Measurements from ENCODE around the gene PTPRG.

PTPRG gene

GRCh38 chr3:61669668-61670299 lies 108.4 kb downstream of the PTPRG start:
- no peaks in the 10 kb centered on the region for H3K4me1 ChIP-seq (ENCODE audit: control insufficient read depth, low read length)
- H3K9me3 ChIP-seq (ENCODE audit: control insufficient read depth, insufficient read depth, low read length): no peaks in the 10 kb centered on the region
- no peak overlapping the region for H3K4me2 ChIP-seq (ENCODE audit: low read length)
- no peaks in the 10 kb centered on the region for H3K36me3 ChIP-seq (ENCODE audit: control insufficient read depth, low read length)
- no peaks in the 10 kb centered on the region for H3K79me2 ChIP-seq (ENCODE audit: control insufficient read depth, low read length)
- H3K9me2 ChIP-seq (replicated peaks; ENCODE audit: control insufficient read depth, low read length): no peaks in the 10 kb centered on the region
- H4K20me1 ChIP-seq (ENCODE audit: control insufficient read depth, insufficient read depth, low read depth, low read length): no peaks in the 10 kb centered on the region
- no peak overlapping the region for H3K4me3 ChIP-seq (ENCODE audit: low read length)
- no peaks in the 10 kb centered on the region for H3K27me3 ChIP-seq (ENCODE audit: control insufficient read depth, low read length)
- H3F3A ChIP-seq (ENCODE audit: control insufficient read depth, insufficient read depth): no peaks in the 10 kb centered on the region
- TF ChIP-seq, protein P1, sequence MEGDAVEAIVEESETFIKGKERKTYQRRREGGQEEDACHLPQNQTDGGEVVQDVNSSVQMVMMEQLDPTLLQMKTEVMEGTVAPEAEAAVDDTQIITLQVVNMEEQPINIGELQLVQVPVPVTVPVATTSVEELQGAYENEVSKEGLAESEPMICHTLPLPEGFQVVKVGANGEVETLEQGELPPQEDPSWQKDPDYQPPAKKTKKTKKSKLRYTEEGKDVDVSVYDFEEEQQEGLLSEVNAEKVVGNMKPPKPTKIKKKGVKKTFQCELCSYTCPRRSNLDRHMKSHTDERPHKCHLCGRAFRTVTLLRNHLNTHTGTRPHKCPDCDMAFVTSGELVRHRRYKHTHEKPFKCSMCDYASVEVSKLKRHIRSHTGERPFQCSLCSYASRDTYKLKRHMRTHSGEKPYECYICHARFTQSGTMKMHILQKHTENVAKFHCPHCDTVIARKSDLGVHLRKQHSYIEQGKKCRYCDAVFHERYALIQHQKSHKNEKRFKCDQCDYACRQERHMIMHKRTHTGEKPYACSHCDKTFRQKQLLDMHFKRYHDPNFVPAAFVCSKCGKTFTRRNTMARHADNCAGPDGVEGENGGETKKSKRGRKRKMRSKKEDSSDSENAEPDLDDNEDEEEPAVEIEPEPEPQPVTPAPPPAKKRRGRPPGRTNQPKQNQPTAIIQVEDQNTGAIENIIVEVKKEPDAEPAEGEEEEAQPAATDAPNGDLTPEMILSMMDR (IDR thresholded peaks at IDR 0.05; ENCODE audit: low read depth, low read length, poor library complexity, severe bottlenecking): no peak
- no peak for TF ChIP-seq EZH2phosphoT487 (IDR thresholded peaks at IDR 0.05; ENCODE audit: borderline replicate concordance, low read length)
- no peak overlapping the region for H3K27ac ChIP-seq (ENCODE audit: low read depth, low read length)

DNA sequence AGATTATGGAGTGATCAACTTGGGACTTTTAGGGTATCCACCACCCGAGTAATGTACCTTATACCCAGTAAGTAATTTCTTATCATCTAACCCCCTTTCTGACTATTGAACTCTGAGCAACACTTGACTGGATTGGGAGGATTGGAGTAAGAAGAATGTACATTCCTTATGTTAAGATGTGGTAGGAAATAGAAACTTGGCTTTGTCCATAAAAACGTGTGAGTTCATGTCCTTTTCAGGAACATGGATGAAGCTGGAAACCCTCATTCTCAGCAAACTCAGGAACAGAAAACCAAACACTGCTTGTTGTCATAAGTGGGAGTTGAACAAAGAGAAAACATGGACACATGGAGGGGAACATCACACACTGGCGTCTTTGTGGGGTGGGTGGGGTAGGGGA lies 112.3 kb downstream of the PTPRG start:
- Histone ChIP-seq H3K79me2 (ENCODE audit: control insufficient read depth, low read length) (no peaks in the 10 kb centered on the region), H3K4me3 (ENCODE audit: low read length) (no peak overlapping the region), H3K9me3 (ENCODE audit: control insufficient read depth, insufficient read depth, low read length) (no peaks in the 10 kb centered on the region), H3K27me3 (ENCODE audit: control insufficient read depth, low read length) (no peaks in the 10 kb centered on the region), H3K4me1 (ENCODE audit: control insufficient read depth, low read length) (no peaks in the 10 kb centered on the region), H4K20me1 (ENCODE audit: control insufficient read depth, insufficient read depth, low read depth, low read length) (no peaks in the 10 kb centered on the region), H3K4me2 (ENCODE audit: low read length) (no peak overlapping the region), H3K36me3 (ENCODE audit: control insufficient read depth, low read length) (no peaks in the 10 kb centered on the region), H3F3A (ENCODE audit: control insufficient read depth, insufficient read depth) (no peaks in the 10 kb centered on the region), H3K9me2 (replicated peaks; ENCODE audit: control insufficient read depth, low read length) (no peaks in the 10 kb centered on the region), H3K27ac (ENCODE audit: low read depth, low read length) (no peak overlapping the region)
- TF ChIP-seq, protein P1 (IDR thresholded peaks at IDR 0.05; ENCODE audit: low read depth, low read length, poor library complexity, severe bottlenecking): no peak
- no peak for TF ChIP-seq EZH2phosphoT487 (IDR thresholded peaks at IDR 0.05; ENCODE audit: borderline replicate concordance, low read length)

GRCh38 chr3:61674596-61674995 lies 113.2 kb downstream of the PTPRG start:
- Histone ChIP-seq H3K4me2 (ENCODE audit: low read length) (no peak overlapping the region), H4K20me1 (ENCODE audit: control insufficient read depth, insufficient read depth, low read depth, low read length) (no peaks in the 10 kb centered on the region), H3K27me3 (ENCODE audit: control insufficient read depth, low read length) (no peaks in the 10 kb centered on the region), H3K79me2 (ENCODE audit: control insufficient read depth, low read length) (no peaks in the 10 kb centered on the region), H3K4me3 (ENCODE audit: low read length) (no peak overlapping the region), H3K9me3 (ENCODE audit: control insufficient read depth, insufficient read depth, low read length) (no peaks in the 10 kb centered on the region), H3F3A (ENCODE audit: control insufficient read depth, insufficient read depth) (no peaks in the 10 kb centered on the region), H3K4me1 (ENCODE audit: control insufficient read depth, low read length) (no peaks in the 10 kb centered on the region), H3K9me2 (replicated peaks; ENCODE audit: control insufficient read depth, low read length) (no peaks in the 10 kb centered on the region), H3K36me3 (ENCODE audit: control insufficient read depth, low read length) (no peaks in the 10 kb centered on the region), H3K27ac (ENCODE audit: low read depth, low read length) (no peak overlapping the region)
- TF ChIP-seq, protein P1 (IDR thresholded peaks at IDR 0.05; ENCODE audit: low read depth, low read length, poor library complexity, severe bottlenecking): no peak
- no peak for TF ChIP-seq EZH2phosphoT487 (IDR thresholded peaks at IDR 0.05; ENCODE audit: borderline replicate concordance, low read length)

Measured in DOHH2 (cell line).